ENCODE results near the gene RBM4B. TPM values are rescaled to one million over a fixed set of nuclear protein-coding genes. Genes with fewer than 3 reads are reported as not detected.

RBM4B gene
- total and polyA plus RNA-seq, 2 of the 4 experiments (the other 2 are of a cell fraction): 23.1 to 26.7 TPM

GRCh38 chr11:66617155-66617834, 60.4 kb downstream of the RBM4B start:
- POLR2A ChIA-PET (ENCODE audit: unreplicated experiment): interaction anchor here (1.3 to 1.6 kb wide), 2 partner anchors 10 to 21 kb away, joined by 7 to 14 read pairs; partner anchors contain the start of gene RBM4
- in situ Hi-C loops (cut with MboI; ENCODE audit: low sequenced_read_pairs): no loop called here

More at GRCh38 chr11:66617155-66617834, 60.4 kb downstream of the RBM4B start:
- no peak overlapping the region for H2BK20ac ChIP-seq (ENCODE audit: low read depth, low read length)
- peak overlapping the region; percentile 66 for H3K14ac ChIP-seq (replicated peaks; ENCODE audit: low read depth, low read length)
- dilution Hi-C loops (cut with HindIII; ENCODE audit: low sequenced_read_pairs, unreplicated experiment) (no loop called here), intact Hi-C loops (cut with micrococcal nuclease) (loop anchor here (2.0 kb wide), 1 partner anchor 22 kb away; the partner anchor contains the start of gene RBM4)
- H2AK5ac ChIP-seq (ENCODE audit: low read depth, low read length): peak overlapping the region; percentile 16; the same call in 1 of the 2 replicates
- 0% methylated on average over 13 of the region's 38 CpGs; no CpG with 5 or more reads in 1 of the 2 experiments for WGBS, 2 experiments (ENCODE audit: extremely low coverage in 2 of 2, insufficient read length in 1 of 2)
- TF ChIP-seq NFE2L2 (IDR thresholded peaks at IDR 0.05; ENCODE audit: low read depth, low read length) (no peak), CHD1 (IDR thresholded peaks at IDR 0.05; ENCODE audit: low read depth, low read length) (no peak), RAD21 (IDR thresholded peaks at IDR 0.05; ENCODE audit: low read length) (no peak), MXI1 (IDR thresholded peaks at IDR 0.05; ENCODE audit: borderline replicate concordance, low read depth, low read length) (no peak), SMC3 (IDR thresholded peaks at IDR 0.05; ENCODE audit: low read depth, low read length) (no peak), MAFK (IDR thresholded peaks at IDR 0.05; ENCODE audit: low read depth, low read length) (no peak), BHLHE40 (IDR thresholded peaks at IDR 0.05; ENCODE audit: low read depth, low read length) (no peak), RCOR1 (IDR thresholded peaks at IDR 0.05; ENCODE audit: insufficient replicate concordance, low read length) (no peak)
- H4K20me1 ChIP-seq (ENCODE audit: insufficient read depth, low read length): peaks cover 58% of the 10 kb centered on the region
- H3K18ac ChIP-seq (ENCODE audit: low read depth, low read length): no peak overlapping the region; the same call in 1 of the 2 replicates
- peaks cover 5 to 49% of the 10 kb centered on the region in 2 experiments; a peak in 3 of 4 replicates for H3K79me1 ChIP-seq (ENCODE audit: low read depth in 1 of 2, low read length in 2 of 2)
- H3K27ac ChIP-seq (ENCODE audit: insufficient read depth, low read length): peak overlapping the region; percentile 86
- H3K27me3 ChIP-seq (ENCODE audit: control insufficient read depth, insufficient read depth, low read length): no peaks in the 10 kb centered on the region
- ATAC-seq (ENCODE audit: low read depth) (peak; percentile 5), DNase-seq (no peak)
- peak overlapping the region; percentile 97 for H2AK9ac ChIP-seq (replicated peaks; ENCODE audit: low read depth, low read length, poor library complexity)
- H3K9ac ChIP-seq (ENCODE audit: low read depth, low read length): peak overlapping the region; percentile 84
- H3K23ac ChIP-seq (ENCODE audit: low read depth, low read length): peak overlapping the region; percentile 48; the same call in 1 of the 2 replicates
- H3K9me3 ChIP-seq (ENCODE audit: control insufficient read depth, insufficient read depth, low read length): no peaks in the 10 kb centered on the region
- H3K4me2 ChIP-seq (ENCODE audit: low read depth, low read length): peak overlapping the region; percentile 97
- H4K91ac ChIP-seq (ENCODE audit: insufficient read depth, low read depth, low read length): peak overlapping the region; percentile 92; the same call in 1 of the 2 replicates
- peak overlapping the region; percentile 96 for H3K4ac ChIP-seq (ENCODE audit: low read depth, low read length)
- peak overlapping the region; percentile 48; the same call in 1 of the 2 replicates for H3K56ac ChIP-seq (ENCODE audit: extremely low read depth, insufficient read depth, low read length)
- peaks cover 6% of the 10 kb centered on the region for H3K9me1 ChIP-seq (ENCODE audit: insufficient read depth, low read length)
- H4K5ac ChIP-seq (ENCODE audit: low read depth, low read length): no peak overlapping the region
- H3K36me3 ChIP-seq (ENCODE audit: control insufficient read depth, insufficient read depth, low read length): peaks cover 6% of the 10 kb centered on the region; the same call in 1 of the 2 replicates
- H3K4me1 ChIP-seq (ENCODE audit: control insufficient read depth, insufficient read depth, low read length): peaks cover 2% of the 10 kb centered on the region; the same call in 1 of the 2 replicates
- no TSS peak for BruUV-seq (replicated peaks)
- peak overlapping the region; percentile 42 to 69; a peak in 2 of 4 replicates for H4K8ac ChIP-seq (ENCODE audit: low read depth in 2 of 2, low read length in 2 of 2)
- CTCF ChIA-PET: interaction anchor here (0.7 kb wide), 1 partner anchor 19 kb away, joined by 3 read pairs; no protein-coding TSS in a partner anchor
- H2AFZ ChIP-seq (replicated peaks; ENCODE audit: low read length, poor library complexity): peak overlapping the region; percentile 98
- peak overlapping the region; percentile 86 for H2BK5ac ChIP-seq (ENCODE audit: low read depth, low read length, poor library complexity, severe bottlenecking)
- no peak overlapping the region for H2BK15ac ChIP-seq (ENCODE audit: low read depth, low read length)
- H3K4me3 ChIP-seq (ENCODE audit: insufficient read depth, low read depth, low read length): peak overlapping the region; percentile 65
- H2BK120ac ChIP-seq (ENCODE audit: low read depth, low read length): no peak overlapping the region
